Keratinocyte (primary cell): ENCODE measurements around the gene ZNF816. TPM values are rescaled to one million over a fixed set of nuclear protein-coding genes. Genes with fewer than 3 reads are reported as not detected.

Experiments used
- DNase-seq: peaks from one replicate; pipeline ENCODE4 v3.0.0-alpha.2; 2011; ENCODE audit warnings: low read depth, missing footprints, low spot score
- FAIRE-seq: peaks from 2 replicates; lab custom pipeline; 2011; peaks lifted over from hg19 to GRCh38; lab: Jason Lieb, UNC
- H2AFZ ChIP-seq: 2 replicates; pipeline ENCODE4 v1.6.0; 2012; ENCODE audit warnings: low read length, control low read depth, inconsistent platforms; ENCODE audit not compliant: control insufficient read depth
- H3K27ac ChIP-seq: 2 replicates; pipeline ENCODE4 v1.5.1; 2011; ENCODE audit warnings: low read length; ENCODE audit not compliant: control insufficient read depth, insufficient read depth
- H3K27me3 ChIP-seq: 3 replicates; pipeline ENCODE4 v1.6.0; 2011; ENCODE audit warnings: low read length; ENCODE audit not compliant: control insufficient read depth, insufficient read depth; ENCODE audit errors: extremely low read depth
- H3K36me3 ChIP-seq, 2 experiments: 2 replicates in 1 of 2; 3 replicates in 1 of 2; pipeline ENCODE4 v1.5.1; 2011; ENCODE audit warnings: low read length in 2 of 2, mild to moderate bottlenecking in 1 of 2; ENCODE audit not compliant: control insufficient read depth in 2 of 2, insufficient read depth in 2 of 2; ENCODE audit errors: extremely low read depth in 1 of 2
- H3K4me1 ChIP-seq: 3 replicates; pipeline ENCODE4 v1.5.1; 2011; ENCODE audit warnings: low read length; ENCODE audit not compliant: control insufficient read depth, insufficient read depth; ENCODE audit errors: extremely low read depth
- H3K4me2 ChIP-seq: 3 replicates; pipeline ENCODE4 v1.6.0; 2011; ENCODE audit warnings: low read depth, low read length; ENCODE audit not compliant: control insufficient read depth, insufficient read depth; ENCODE audit errors: extremely low read depth
- H3K4me3 ChIP-seq, 3 experiments: fragments of 200-600 bp in 1 of 3; sonication (generic) in 1 of 3; 2 replicates in 2 of 3; 3 replicates in 1 of 3; pipeline ENCODE4 v1.5.1; 2011 to 2016; ENCODE audit warnings: low read length in 3 of 3, mild to moderate bottlenecking in 3 of 3, control low read depth in 2 of 3, inconsistent platforms in 1 of 3, low read depth in 1 of 3, mixed read lengths in 1 of 3, mixed run types in 1 of 3, moderate library complexity in 1 of 3; ENCODE audit not compliant: control insufficient read depth in 2 of 3, insufficient read depth in 2 of 3; ENCODE audit errors: extremely low read depth in 1 of 3
- H3K79me2 ChIP-seq: 2 replicates; pipeline ENCODE4 v1.6.0; 2012; ENCODE audit warnings: low read length; ENCODE audit not compliant: control insufficient read depth, insufficient read depth
- H3K9ac ChIP-seq: 3 replicates; pipeline ENCODE4 v1.6.0; 2011; ENCODE audit warnings: low read length; ENCODE audit not compliant: control insufficient read depth, insufficient read depth; ENCODE audit errors: extremely low read depth
- H3K9me1 ChIP-seq: 3 replicates; pipeline ENCODE4 v1.6.0; 2011; ENCODE audit warnings: low read length; ENCODE audit not compliant: control insufficient read depth, insufficient read depth; ENCODE audit errors: extremely low read depth
- H3K9me3 ChIP-seq: 2 replicates; pipeline ENCODE4 v1.5.1; 2012; ENCODE audit warnings: low read depth, low read length; ENCODE audit not compliant: control insufficient read depth
- H4K20me1 ChIP-seq: 3 replicates; pipeline ENCODE4 v1.6.0; 2011; ENCODE audit warnings: low read length; ENCODE audit not compliant: control insufficient read depth, insufficient read depth; ENCODE audit errors: extremely low read depth
- CTCF ChIP-seq, 3 experiments: IDR thresholded peaks in 1 of 3; conservative IDR thresholded peaks in 1 of 3; optimal IDR thresholded peaks in 1 of 3; 2 replicates in 2 of 3; 3 replicates in 1 of 3; pipeline versions ENCODE3 to v1.5.1; 2011; ENCODE audit warnings: low read length in 3 of 3, mild to moderate bottlenecking in 3 of 3, moderate library complexity in 2 of 3, control low read depth in 1 of 3, inconsistent platforms in 1 of 3; ENCODE audit not compliant: insufficient read depth in 2 of 3; ENCODE audit errors: extremely low read depth in 1 of 3
- EZH2 ChIP-seq: IDR thresholded peaks from one replicate; pipeline ENCODE4 v1.6.1; 2012; ENCODE audit warnings: inconsistent platforms, mild to moderate bottlenecking, low read length, moderate library complexity
- dilution Hi-C: fragments of 300-500 bp; cut with MboI; formaldehyde crosslinking; loops from one replicate; pipeline ENCODE4 v1.7.0; 2020; ENCODE audit warnings: low sequenced_read_pairs; ENCODE audit not compliant: extremely low pct_ligation_motif_present
- polyA plus RNA-seq, 5 experiments: library from polyadenylated mRNA; depleted of rRNA in 3 of 5; stranded (reverse) in 3 of 5; stranded (forward) in 1 of 5; unstranded in 1 of 5; fragments of >200 nt; gene quantifications; 1 replicate in 1 of 5; 2 replicates in 3 of 5; 3 replicates in 1 of 5; pipeline versions ENCODE4 v1.2.1 to v1.2.3, GENCODE V29; 2011 to 2012; ENCODE audit warnings: missing spikeins in 2 of 5, low read depth in 1 of 5, low replicate concordance in 1 of 5

Gene ZNF816
- polyA plus RNA-seq, 1 donor (not counting 4 experiments of a cell fraction or from before 2014, with no cell fraction given) = 4.3 TPM

DNA sequence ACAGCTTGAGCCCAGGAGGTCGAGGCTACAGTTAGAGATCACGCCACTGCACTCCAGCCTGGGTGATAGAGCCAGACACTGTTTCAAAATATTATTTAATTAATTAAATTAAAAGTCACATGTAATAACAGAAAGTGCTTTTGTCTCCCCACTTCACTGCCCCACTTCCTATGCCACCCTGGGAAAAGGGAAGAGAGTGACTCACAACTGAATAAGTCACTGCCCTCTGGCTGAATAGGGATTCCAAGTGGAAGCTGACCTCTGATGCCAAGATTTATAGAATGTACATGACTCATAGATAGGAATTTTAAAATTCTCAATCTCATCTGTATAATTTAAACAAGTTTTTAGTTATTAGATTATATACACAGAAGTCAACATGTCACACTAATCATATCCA lies 28.8 kb upstream of the ZNF816 start:
- Histone ChIP-seq H3K9ac (no peak overlapping the region), H3K4me2 (peak overlapping the region; percentile 39), H3K4me1 (peaks cover 15% of the 10 kb centered on the region), H3K27ac (peak overlapping the region; percentile 36), H3K9me3 (peaks cover 6% of the 10 kb centered on the region), H3K4me3 (no peak overlapping the region), H3K27me3 (no peaks in the 10 kb centered on the region), H3K36me3 (peaks cover 0 to 2% of the 10 kb centered on the region in 2 experiments), H4K20me1 (no peaks in the 10 kb centered on the region), H3K79me2 (no peaks in the 10 kb centered on the region), H2AFZ (no peak overlapping the region), H3K9me1 (no peaks in the 10 kb centered on the region)
- TF ChIP-seq EZH2 (no peak), CTCF (optimal IDR thresholded peaks at IDR 0.05 in 1 of 3, IDR thresholded peaks at IDR 0.05 in 1 of 3, conservative IDR thresholded peaks at IDR 0.05 in 1 of 3; ENCODE audit: extremely low read depth in 1 of 3, insufficient read depth in 2 of 3, low read length in 3 of 3) (no peak)
- peak; percentile 19 for DNase-seq
- FAIRE-seq = peak; percentile 65
- dilution Hi-C loops = no loop called here

- H3K27me3 ChIP-seq = no peaks in the 10 kb centered on the region
- peak overlapping the region; percentile 39 for H3K4me2 ChIP-seq
- dilution Hi-C loops = no loop called here
- H4K20me1 ChIP-seq = no peaks in the 10 kb centered on the region
- peaks cover 7% of the 10 kb centered on the region for H3K9me3 ChIP-seq
- no peaks in the 10 kb centered on the region for H3K79me2 ChIP-seq
- H3K36me3 ChIP-seq = peaks cover 0 to 7% of the 10 kb centered on the region in 2 experiments
- H3K4me1 ChIP-seq = peaks cover 15% of the 10 kb centered on the region
- FAIRE-seq (no peak), DNase-seq (no peak)
- peak overlapping the region; percentile 36 for H3K27ac ChIP-seq
- no peaks in the 10 kb centered on the region for H3K9me1 ChIP-seq
- no peak overlapping the region for H3K4me3 ChIP-seq
- no peak for TF ChIP-seq CTCF (optimal IDR thresholded peaks at IDR 0.05 in 1 of 3, IDR thresholded peaks at IDR 0.05 in 1 of 3, conservative IDR thresholded peaks at IDR 0.05 in 1 of 3; ENCODE audit: extremely low read depth in 1 of 3, insufficient read depth in 2 of 3, low read length in 3 of 3)
- no peak for TF ChIP-seq EZH2
- H3K9ac ChIP-seq = no peak overlapping the region
- H2AFZ ChIP-seq = no peak overlapping the region
These were observed 28.2 kb upstream of the ZNF816 start for GRCh38 chr19:52990759-52991418.
